Ectodermal cell (in vitro differentiated cells): ENCODE measurements around the gene P2RY14.

Experiments used
- H3K27ac ChIP-seq: 2 replicates; pipeline ENCODE4 v1.7.0; 2013; ENCODE audit warnings: mild to moderate bottlenecking, low read depth, low read length; ENCODE audit not compliant: insufficient read depth, poor library complexity, severe bottlenecking
- H3K27me3 ChIP-seq: 2 replicates; pipeline ENCODE4 v1.7.0; 2013; ENCODE audit warnings: mild to moderate bottlenecking, low read length; ENCODE audit not compliant: insufficient read depth, control insufficient read depth, poor library complexity, severe bottlenecking
- H3K36me3 ChIP-seq: one replicate; pipeline ENCODE4 v1.7.0; 2013; ENCODE audit warnings: low read length; ENCODE audit not compliant: control insufficient read depth, insufficient read depth
- H3K4me1 ChIP-seq: one replicate; pipeline ENCODE4 v1.7.0; 2013; ENCODE audit warnings: low read length; ENCODE audit not compliant: control insufficient read depth, insufficient read depth
- H3K4me3 ChIP-seq: 2 replicates; pipeline ENCODE4 v1.7.0; 2013; ENCODE audit warnings: low read depth, low read length, control low read depth; ENCODE audit not compliant: insufficient read depth
- H3K9me3 ChIP-seq: 2 replicates; pipeline ENCODE4 v1.7.0; 2013; ENCODE audit warnings: mild to moderate bottlenecking, low read length, moderate library complexity; ENCODE audit not compliant: control insufficient read depth
- WGBS, 2 experiments: methylation state at CpG; one replicate each; pipeline ENCODE4 v1.1.7; 2013; ENCODE audit warnings: missing lambda C conversion rate in 2 of 2; 5-methylcytosine and 5-hydroxymethylcytosine counted together

The P2RY14 gene

DNA sequence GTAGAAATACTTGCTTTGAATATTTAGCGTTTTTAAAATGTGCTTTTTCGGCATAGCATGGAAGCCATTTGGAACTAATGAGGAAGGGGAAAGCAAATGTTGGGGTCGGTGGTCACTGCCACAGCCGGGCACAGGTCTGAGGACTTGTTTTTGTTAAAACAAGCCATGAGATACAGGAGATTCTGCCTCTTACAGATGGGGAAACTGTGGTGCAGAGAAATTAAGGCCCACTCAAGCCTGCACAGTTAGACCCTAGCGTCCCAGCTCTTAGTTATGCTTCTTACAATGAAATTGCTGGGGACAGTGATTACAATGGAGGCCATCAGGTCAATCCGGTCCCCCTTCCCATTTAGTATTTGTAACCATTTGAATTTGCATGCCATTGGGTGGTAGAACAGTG lies 72.9 kb downstream of the P2RY14 start:
- 94 to 95% methylated on average over 6 of the region's 6 CpGs for WGBS, 2 experiments
- Histone ChIP-seq H3K4me3 (no peak overlapping the region), H3K27ac (no peak overlapping the region), H3K36me3 (no peaks in the 10 kb centered on the region), H3K27me3 (no peaks in the 10 kb centered on the region), H3K9me3 (no peaks in the 10 kb centered on the region), H3K4me1 (peaks cover under 1% of the 10 kb centered on the region)

GRCh38 chr3:151204530-151205402 lies 73.6 kb downstream of the P2RY14 start:
- Histone ChIP-seq H3K9me3 (no peaks in the 10 kb centered on the region), H3K4me3 (no peak overlapping the region), H3K4me1 (no peaks in the 10 kb centered on the region), H3K36me3 (no peaks in the 10 kb centered on the region), H3K27ac (no peak overlapping the region), H3K27me3 (no peaks in the 10 kb centered on the region)
- WGBS, 2 experiments: 100% methylated on average over 1 of the region's 3 CpGs; no CpG with 5 or more reads in 1 of the 2 experiments

DNA sequence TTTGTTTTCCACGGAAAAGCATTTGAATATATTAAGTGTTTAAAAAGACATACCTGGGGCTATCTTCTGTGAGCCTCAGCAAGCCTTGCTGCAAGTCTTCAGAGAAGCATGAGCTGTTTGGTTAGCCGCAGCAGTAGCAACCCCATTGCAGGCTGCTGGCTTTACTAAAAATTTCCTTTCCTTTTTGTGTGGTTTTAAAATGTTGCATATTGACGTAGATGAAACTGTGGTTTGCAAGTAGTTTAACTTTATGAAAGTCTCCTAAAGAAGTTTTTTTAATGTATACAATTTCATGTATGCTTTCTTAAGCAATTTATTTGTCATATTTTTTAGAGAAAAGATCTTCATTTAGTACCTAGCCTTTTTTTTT lies 75.3 kb downstream of the P2RY14 start, which contains the start of gene GPR171:
Gene GPR171 (minus strand): TSS at position 166 of the 370 bp plus-strand sequence. CDS start 3,830 bp downstream, outside the sequence.
- Histone ChIP-seq H3K4me1 (no peaks in the 10 kb centered on the region), H3K27me3 (no peaks in the 10 kb centered on the region), H3K4me3 (no peak within 1 kb of the TSS), H3K9me3 (no peaks in the 10 kb centered on the region), H3K36me3 (no peaks in the 10 kb centered on the region), H3K27ac (no peak within 1 kb of the TSS)
- WGBS, 2 experiments: 88 to 98% methylated on average over 2 of the region's 3 CpGs

DNA sequence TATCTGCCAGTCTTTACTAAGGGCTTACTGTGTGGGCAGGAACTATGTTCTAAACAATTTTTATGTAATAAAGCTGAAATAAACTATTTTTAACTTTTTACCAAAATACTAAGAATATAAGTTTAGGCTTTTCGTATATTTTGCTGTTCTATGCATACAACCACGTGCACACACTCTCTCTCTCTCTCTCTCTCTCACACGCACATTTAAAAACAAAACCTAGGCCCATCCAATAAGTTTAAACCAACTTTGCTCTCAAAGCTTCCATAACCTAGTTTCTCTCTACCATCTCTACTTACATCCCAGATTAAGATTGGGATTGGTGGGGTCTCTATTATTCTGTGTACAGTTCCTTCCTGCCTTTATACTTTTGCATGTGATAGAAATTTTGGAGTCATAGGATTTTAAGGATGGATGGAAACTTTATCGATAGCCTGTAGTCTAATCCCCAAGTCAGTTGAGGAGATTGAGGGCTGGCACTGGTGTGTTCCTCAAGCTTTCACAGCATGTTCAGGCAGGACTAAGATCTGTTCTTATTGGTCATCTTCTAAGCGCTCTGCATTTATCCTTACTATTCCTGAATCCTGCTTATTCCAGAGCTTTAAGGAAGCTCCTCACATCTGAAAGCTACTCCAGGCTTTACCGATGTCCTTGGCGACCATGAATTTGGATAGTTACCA lies 77.2 kb downstream of the P2RY14 start:
- Histone ChIP-seq H3K27ac (no peak overlapping the region), H3K36me3 (no peaks in the 10 kb centered on the region), H3K9me3 (no peaks in the 10 kb centered on the region), H3K4me3 (no peak overlapping the region), H3K27me3 (no peaks in the 10 kb centered on the region), H3K4me1 (no peaks in the 10 kb centered on the region)
- WGBS, 2 experiments: 93 to 95% methylated on average over 7 of the region's 7 CpGs

- Histone ChIP-seq H3K4me1 (no peaks in the 10 kb centered on the region), H3K9me3 (no peaks in the 10 kb centered on the region), H3K4me3 (no peak overlapping the region), H3K27ac (no peak overlapping the region), H3K27me3 (no peaks in the 10 kb centered on the region), H3K36me3 (no peaks in the 10 kb centered on the region)
- 94 to 97% methylated on average over 2 of the region's 2 CpGs for WGBS, 2 experiments
Measured at GRCh38 chr3:151200586-151200985, 77.8 kb downstream of the P2RY14 start.

DNA sequence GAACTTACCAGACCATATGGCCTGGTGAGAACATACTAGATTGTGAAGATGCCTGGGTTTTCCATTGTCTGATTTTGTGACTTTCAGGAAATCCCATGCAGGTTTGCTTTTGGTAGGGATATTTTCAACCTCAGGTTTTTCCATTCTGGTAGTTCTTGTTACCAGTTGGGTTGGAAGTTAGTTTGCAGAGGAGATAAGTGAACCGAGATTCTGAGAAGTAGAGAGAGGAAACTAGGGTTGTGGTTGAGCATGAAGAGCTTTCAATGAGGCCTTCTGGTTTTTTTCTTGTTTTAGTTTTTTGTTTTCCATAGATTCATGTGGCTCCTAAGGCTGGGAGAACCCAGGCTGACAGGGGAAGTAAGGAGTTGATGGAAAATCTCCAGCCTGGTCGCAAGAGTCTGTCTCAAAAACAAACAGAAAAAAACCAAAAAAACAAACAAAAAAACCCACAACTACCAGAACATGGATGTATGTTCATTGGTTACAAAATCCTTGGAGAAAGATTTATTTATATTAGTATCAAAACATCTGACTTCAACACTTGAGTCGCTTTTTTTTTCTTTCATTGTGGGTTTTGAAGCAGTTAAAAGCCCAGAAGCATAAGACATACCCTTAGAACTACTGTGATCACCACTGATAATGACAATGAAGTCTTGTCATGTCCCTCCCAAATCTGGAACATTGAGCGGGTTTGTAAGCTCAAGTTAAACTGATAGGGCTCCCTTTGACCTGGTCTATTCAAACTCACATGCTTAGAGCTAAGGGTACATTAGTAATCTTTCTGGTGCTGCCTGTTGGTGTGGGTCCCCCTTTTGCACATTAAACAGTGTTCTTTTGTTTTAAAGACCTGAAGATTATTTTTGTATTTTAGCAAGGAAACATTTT lies 78.5 kb downstream of the P2RY14 start:
- H3K27ac ChIP-seq: no peak overlapping the region

GRCh38 chr3:151198849-151199248 lies 79.5 kb downstream of the P2RY14 start:
- no peak overlapping the region for H3K4me3 ChIP-seq
- WGBS, 2 experiments: 97% methylated on average over 5 of the region's 5 CpGs
- H3K27ac ChIP-seq: no peak overlapping the region
- no peaks in the 10 kb centered on the region for H3K36me3 ChIP-seq
- H3K9me3 ChIP-seq: no peaks in the 10 kb centered on the region
- H3K27me3 ChIP-seq: no peaks in the 10 kb centered on the region
- H3K4me1 ChIP-seq: no peaks in the 10 kb centered on the region

More for the DNA sequence above, 78.5 kb downstream of the P2RY14 start:
- H3K4me3 ChIP-seq: no peak overlapping the region
- H3K36me3 ChIP-seq: no peaks in the 10 kb centered on the region
- H3K9me3 ChIP-seq: no peaks in the 10 kb centered on the region
- H3K4me1 ChIP-seq: no peaks in the 10 kb centered on the region
- 92 to 94% methylated on average over 2 to 3 of the region's 4 CpGs for WGBS, 2 experiments
- H3K27me3 ChIP-seq: no peaks in the 10 kb centered on the region

DNA sequence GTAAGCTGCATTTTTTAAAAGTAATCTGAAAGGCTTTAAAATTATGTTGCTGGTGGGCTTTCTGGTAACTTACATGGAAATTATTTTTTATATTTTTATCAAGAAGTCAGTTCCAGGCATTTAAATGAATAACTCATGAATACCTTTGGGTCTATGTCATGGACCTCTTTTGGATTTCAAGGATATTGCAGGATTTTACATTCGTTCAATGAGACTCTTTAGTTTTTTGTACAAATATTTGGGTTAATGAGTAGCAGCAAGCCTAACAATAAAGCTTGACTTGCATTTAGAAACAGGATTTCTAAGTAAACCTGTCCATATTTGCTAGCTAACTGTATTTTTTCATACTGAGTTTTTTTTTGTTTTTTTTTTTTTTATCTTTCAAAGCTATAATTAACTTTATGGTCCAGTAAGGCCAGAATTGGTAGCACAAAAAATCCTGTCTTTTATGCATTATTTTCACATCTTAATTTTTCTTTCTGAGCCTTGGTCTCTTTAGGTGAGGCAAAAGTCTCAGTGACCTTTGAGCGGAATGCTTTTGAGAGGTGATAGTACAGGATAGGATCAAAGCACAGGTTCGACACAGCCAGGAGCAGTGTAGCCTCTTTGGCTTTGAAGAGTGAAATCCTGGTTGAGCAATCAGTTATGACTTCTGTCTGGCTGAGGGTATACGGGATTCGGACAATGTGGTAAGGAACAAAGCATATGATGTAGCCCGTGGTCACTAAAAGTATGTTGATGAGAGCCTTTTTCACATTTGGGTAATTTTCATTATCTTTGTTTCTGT lies 80.2 kb downstream of the P2RY14 start:
- H3K36me3 ChIP-seq: no peaks in the 10 kb centered on the region
- WGBS, 2 experiments: 94 to 95% methylated on average over 6 of the region's 6 CpGs
- H3K4me3 ChIP-seq: no peak overlapping the region
- H3K27me3 ChIP-seq: no peaks in the 10 kb centered on the region
- no peak overlapping the region for H3K27ac ChIP-seq
- no peaks in the 10 kb centered on the region for H3K4me1 ChIP-seq
- no peaks in the 10 kb centered on the region for H3K9me3 ChIP-seq

DNA sequence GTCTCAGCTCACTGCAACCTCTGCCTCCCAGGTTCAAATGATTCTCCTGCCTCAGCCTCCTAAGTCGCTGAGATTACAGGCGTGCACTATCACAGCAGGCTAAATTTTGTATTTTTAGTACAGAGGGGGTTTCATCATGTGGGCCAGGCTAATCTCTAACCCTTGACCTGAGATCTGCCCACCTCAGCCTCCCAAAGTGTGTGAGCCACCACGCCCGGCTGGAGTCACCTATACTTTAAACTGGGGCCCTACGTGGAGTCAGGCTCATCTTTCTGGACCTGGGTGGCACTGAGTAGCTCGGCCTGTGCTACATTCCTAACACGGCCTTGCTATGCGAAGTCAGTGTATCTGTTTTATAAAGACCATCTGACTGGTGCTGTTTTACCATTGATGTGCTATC lies 81.1 kb downstream of the P2RY14 start:
- H3K4me1 ChIP-seq: no peaks in the 10 kb centered on the region
- no peaks in the 10 kb centered on the region for H3K27me3 ChIP-seq
- no peak overlapping the region for H3K27ac ChIP-seq
- no peaks in the 10 kb centered on the region for H3K9me3 ChIP-seq
- H3K4me3 ChIP-seq: no peak overlapping the region
- WGBS, 2 experiments: 96 to 97% methylated on average over 8 of the region's 8 CpGs
- no peaks in the 10 kb centered on the region for H3K36me3 ChIP-seq
